ENCODE results near the gene LRRC49. TPM values are rescaled to one million over a fixed set of nuclear protein-coding genes. Genes with fewer than 3 reads are reported as not detected.
"Not testable (repeated sequence)": the region's sequence is repeated elsewhere in the genome, so short reads cannot be mapped to it uniquely, and the experiment has no call there.

The LRRC49 gene
- total RNA-seq, 1 experiment from 2014 or later, result 9.2 TPM

GRCh38 chr15:71043373-71043772 lies 150.7 kb downstream of the LRRC49 start:
- ChIA-PET CTCF (no interaction called here), POLR2A (ENCODE audit: low non-redundant PET) (no interaction called here)
- no peak for TF ChIP-seq EZH2 (IDR thresholded peaks at IDR 0.05; ENCODE audit: borderline replicate concordance, low read depth, low read length, poor library complexity, severe bottlenecking)
- no peak for TF ChIP-seq CTCF (conservative IDR thresholded peaks at IDR 0.05; ENCODE audit: low read depth, low read length)
- Histone ChIP-seq H3K9me3 (ENCODE audit: low read depth, low read length, poor library complexity, severe bottlenecking) (no peaks in the 10 kb centered on the region), H3K27ac (ENCODE audit: low read depth, low read length, poor library complexity, severe bottlenecking) (no peak overlapping the region), H3K4me1 (ENCODE audit: insufficient read depth, low read length, poor library complexity, severe bottlenecking) (no peaks in the 10 kb centered on the region), H3K27me3 (replicated peaks; ENCODE audit: insufficient read depth, low read depth, low read length, poor library complexity) (no peaks in the 10 kb centered on the region), H3K36me3 (ENCODE audit: insufficient read depth, low read length, poor library complexity, severe bottlenecking) (no peaks in the 10 kb centered on the region), H3K4me3 (ENCODE audit: low read depth, low read length, poor library complexity, severe bottlenecking) (no peak overlapping the region)
- intact Hi-C loops (cut with micrococcal nuclease; ENCODE audit: unreplicated experiment), result no loop called here
- no peak for DNase-seq (ENCODE audit: low spot score)
- no TSS peak for BruUV-seq (replicated peaks)

- BruUV-seq (replicated peaks), result no TSS peak
- TF ChIP-seq CTCF (conservative IDR thresholded peaks at IDR 0.05; ENCODE audit: low read depth, low read length) (no peak), EZH2 (IDR thresholded peaks at IDR 0.05; ENCODE audit: borderline replicate concordance, low read depth, low read length, poor library complexity, severe bottlenecking) (no peak)
- intact Hi-C loops (cut with micrococcal nuclease; ENCODE audit: unreplicated experiment), result no loop called here
- Histone ChIP-seq H3K9me3 (ENCODE audit: low read depth, low read length, poor library complexity, severe bottlenecking) (no peaks in the 10 kb centered on the region), H3K27me3 (replicated peaks; ENCODE audit: insufficient read depth, low read depth, low read length, poor library complexity) (no peaks in the 10 kb centered on the region), H3K4me1 (ENCODE audit: insufficient read depth, low read length, poor library complexity, severe bottlenecking) (no peaks in the 10 kb centered on the region), H3K27ac (ENCODE audit: low read depth, low read length, poor library complexity, severe bottlenecking) (no peak overlapping the region), H3K4me3 (ENCODE audit: low read depth, low read length, poor library complexity, severe bottlenecking) (no peak overlapping the region), H3K36me3 (ENCODE audit: insufficient read depth, low read length, poor library complexity, severe bottlenecking) (no peaks in the 10 kb centered on the region)
- ChIA-PET POLR2A (ENCODE audit: low non-redundant PET) (no interaction called here), CTCF (no interaction called here)
- no peak for DNase-seq (ENCODE audit: low spot score)
These were observed 151.4 kb downstream of the LRRC49 start for GRCh38 chr15:71044006-71044405.

GRCh38 chr15:71046146-71046545 lies 153.5 kb downstream of the LRRC49 start:
- H3K4me3 ChIP-seq (ENCODE audit: low read depth, low read length, poor library complexity, severe bottlenecking); intact Hi-C loops (cut with micrococcal nuclease; ENCODE audit: unreplicated experiment); CTCF ChIA-PET; H3K9me3 ChIP-seq (ENCODE audit: low read depth, low read length, poor library complexity, severe bottlenecking); H3K36me3 ChIP-seq (ENCODE audit: insufficient read depth, low read length, poor library complexity, severe bottlenecking); H3K27me3 ChIP-seq (replicated peaks; ENCODE audit: insufficient read depth, low read depth, low read length, poor library complexity); H3K27ac ChIP-seq (ENCODE audit: low read depth, low read length, poor library complexity, severe bottlenecking); DNase-seq (ENCODE audit: low spot score); H3K4me1 ChIP-seq (ENCODE audit: insufficient read depth, low read length, poor library complexity, severe bottlenecking); BruUV-seq (replicated peaks); POLR2A ChIA-PET (ENCODE audit: low non-redundant PET): not testable (repeated sequence)

GRCh38 chr15:71048913-71049675 lies 156.5 kb downstream of the LRRC49 start:
- intact Hi-C loops (cut with micrococcal nuclease; ENCODE audit: unreplicated experiment), result no loop called here
- no peaks in the 10 kb centered on the region for H3K9me3 ChIP-seq (ENCODE audit: low read depth, low read length, poor library complexity, severe bottlenecking)
- DNase-seq (ENCODE audit: low spot score), result no peak
- CTCF ChIA-PET, result no interaction called here
- POLR2A ChIA-PET (ENCODE audit: low non-redundant PET), result no interaction called here
- no peaks in the 10 kb centered on the region for H3K36me3 ChIP-seq (ENCODE audit: insufficient read depth, low read length, poor library complexity, severe bottlenecking)
- BruUV-seq (replicated peaks), result no TSS peak
- H3K27me3 ChIP-seq (replicated peaks; ENCODE audit: insufficient read depth, low read depth, low read length, poor library complexity), result no peaks in the 10 kb centered on the region
- no peak overlapping the region for H3K4me3 ChIP-seq (ENCODE audit: low read depth, low read length, poor library complexity, severe bottlenecking)
- peaks cover 4% of the 10 kb centered on the region for H3K4me1 ChIP-seq (ENCODE audit: insufficient read depth, low read length, poor library complexity, severe bottlenecking)
- H3K27ac ChIP-seq (ENCODE audit: low read depth, low read length, poor library complexity, severe bottlenecking), result no peak overlapping the region
- TF ChIP-seq CTCF (conservative IDR thresholded peaks at IDR 0.05; ENCODE audit: low read depth, low read length) (no peak), EZH2 (IDR thresholded peaks at IDR 0.05; ENCODE audit: borderline replicate concordance, low read depth, low read length, poor library complexity, severe bottlenecking) (no peak)
